NCI-H2107 (cell line): ENCODE data around the gene SMC6.

Experiments
- DNase-seq: peaks from one replicate; lab custom pipeline; 2025; lab: John Stamatoyannopoulos, UW

The SMC6 gene

GRCh38 chr2:17717666-17718065 lies 35.9 kb downstream of the SMC6 start:
- DNase-seq: no peak

GRCh38 chr2:17713291-17713690 lies 40.3 kb downstream of the SMC6 start:
- no peak for DNase-seq

GRCh38 chr2:17710547-17711248 lies 42.9 kb downstream of the SMC6 start:
- no peak for DNase-seq

- DNase-seq: no peak
Observed at GRCh38 chr2:17709897-17710296, 43.7 kb downstream of the SMC6 start.

- DNase-seq: no peak
Observed at GRCh38 chr2:17708501-17708900, 45.1 kb downstream of the SMC6 start.

GRCh38 chr2:17706845-17707244 lies 46.8 kb downstream of the SMC6 start:
- DNase-seq: no peak

- DNase-seq: no peak
Observed at GRCh38 chr2:17690776-17691175, 62.8 kb downstream of the SMC6 start.

GRCh38 chr2:17689010-17689409 lies 64.6 kb downstream of the SMC6 start:
- no peak for DNase-seq

- no peak for DNase-seq
Observed at GRCh38 chr2:17688600-17688999, 65.0 kb downstream of the SMC6 start.

- no peak for DNase-seq
Observed at GRCh38 chr2:17683981-17684380, 69.6 kb downstream of the SMC6 start.

- DNase-seq: no peak
Observed at GRCh38 chr2:17682098-17682857, 71.3 kb downstream of the SMC6 start.

- DNase-seq: no peak
Observed at GRCh38 chr2:17680119-17680518, 73.5 kb downstream of the SMC6 start.

- no peak for DNase-seq
Observed at GRCh38 chr2:17674817-17675216, 78.8 kb downstream of the SMC6 start.

GRCh38 chr2:17672583-17673317 lies 80.9 kb downstream of the SMC6 start:
- no peak for DNase-seq

- no peak for DNase-seq
Observed at GRCh38 chr2:17667898-17668297, 85.7 kb downstream of the SMC6 start.

- no peak for DNase-seq
Observed at GRCh38 chr2:17664534-17664933, 89.1 kb downstream of the SMC6 start.

GRCh38 chr2:17662723-17663122 lies 90.9 kb downstream of the SMC6 start:
- DNase-seq: no peak

GRCh38 chr2:17661460-17661859 lies 92.2 kb downstream of the SMC6 start:
- no peak for DNase-seq

GRCh38 chr2:17660219-17660618 lies 93.4 kb downstream of the SMC6 start:
- no peak for DNase-seq

GRCh38 chr2:17658251-17658843 lies 95.3 kb downstream of the SMC6 start:
- no peak for DNase-seq

- DNase-seq: no peak
Observed at GRCh38 chr2:17657759-17658158, 95.9 kb downstream of the SMC6 start.

- DNase-seq: no peak
Observed at GRCh38 chr2:17652681-17653394, 100.8 kb downstream of the SMC6 start.
